T47D (cell line): ENCODE data around the gene MC2R.
"Not testable (repeated sequence)": the region's sequence is repeated elsewhere in the genome, so short reads cannot be mapped to it uniquely, and the experiment has no call there.

Experiments used
- DNase-seq, 2 experiments: peaks; one replicate each; pipeline versions ENCODE4 v3.0.0 to v3.0.0-alpha.2; 2011 to 2012; ENCODE audit warnings: low read depth in 1 of 2, low spot score in 1 of 2
- JUND ChIP-seq: IDR thresholded peaks from 2 replicates; pipeline ENCODE4 v1.6.1; 2012; ENCODE audit warnings: low read depth
- in situ Hi-C: cut with HindIII; loops from 2 replicates; pipeline ENCODE4 v1.10.0; 2016; ENCODE audit warnings: low sequenced_read_pairs, low pct_unique_long_range_greater_than_20kb

The MC2R gene

DNA sequence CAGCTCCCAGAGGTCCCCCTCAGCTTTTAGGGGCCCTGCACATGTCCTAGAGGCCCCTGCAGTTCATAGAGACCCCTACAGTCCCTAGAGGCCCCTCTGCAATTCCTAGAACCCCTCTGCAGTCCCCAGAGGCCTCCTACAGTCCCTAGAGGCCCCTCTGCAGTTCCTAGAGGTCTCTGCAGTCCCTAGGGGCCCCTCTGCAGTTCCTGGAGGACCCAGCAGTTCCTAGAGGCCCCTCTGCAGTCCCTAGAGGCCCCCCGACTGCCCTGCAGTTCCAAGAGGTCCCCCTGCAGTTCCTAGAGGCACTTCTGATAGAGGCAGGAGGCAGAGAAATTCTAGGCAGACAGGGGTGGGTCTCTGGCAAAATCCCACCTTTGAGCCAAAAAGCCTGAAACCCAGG is 35.4 kb downstream of the MC2R start:
- no peak for TF ChIP-seq JUND
- DNase-seq = no peak
- in situ Hi-C loops = no loop called here

DNA sequence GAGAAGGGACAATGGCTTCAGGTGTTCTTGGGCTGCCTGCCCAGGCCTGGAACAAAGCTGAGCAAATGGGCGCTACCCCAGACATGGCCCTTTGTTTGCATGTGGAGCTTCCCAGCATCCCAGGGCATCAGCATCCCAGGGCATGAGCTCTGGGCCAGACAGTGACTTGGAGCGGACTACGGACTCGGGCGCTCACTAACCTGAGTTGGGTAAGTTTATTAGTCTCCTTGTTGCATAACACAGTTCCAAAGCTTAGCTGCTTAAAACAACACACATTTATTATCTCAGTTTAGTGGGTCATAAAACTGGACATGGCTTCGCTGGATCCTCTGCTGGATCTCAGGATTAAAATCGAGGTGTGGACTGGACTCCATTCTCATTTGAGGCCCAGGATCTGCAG is 35.8 kb downstream of the MC2R start:
- no peak for TF ChIP-seq JUND
- DNase-seq = no peak
- in situ Hi-C loops = no loop called here

DNA sequence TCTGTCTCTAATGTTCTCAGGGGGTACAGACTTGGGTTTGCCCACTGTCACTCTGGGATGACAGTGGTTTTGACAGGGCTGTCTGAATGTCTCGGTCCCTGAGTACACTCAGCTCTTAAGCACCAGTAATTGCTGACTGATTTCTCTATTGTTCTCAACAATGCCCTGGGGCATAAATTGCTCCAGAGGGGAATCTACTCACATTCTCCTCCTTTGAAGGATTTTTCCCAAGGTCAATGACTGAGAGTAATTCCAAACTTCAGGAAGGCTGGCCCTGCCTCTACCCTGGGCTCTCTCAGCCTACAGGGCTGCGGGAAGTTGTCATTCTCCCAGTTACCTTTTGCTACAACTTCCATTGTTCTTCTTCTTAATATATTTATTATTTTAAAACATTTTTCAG is 36.5 kb downstream of the MC2R start:
- in situ Hi-C loops = no loop called here
- DNase-seq = no peak
- TF ChIP-seq JUND = no peak

- no peak for TF ChIP-seq JUND
- in situ Hi-C loops = no loop called here
- DNase-seq = no peak
These were observed 38.2 kb downstream of the MC2R start for GRCh38 chr18:13877157-13877556.

DNA sequence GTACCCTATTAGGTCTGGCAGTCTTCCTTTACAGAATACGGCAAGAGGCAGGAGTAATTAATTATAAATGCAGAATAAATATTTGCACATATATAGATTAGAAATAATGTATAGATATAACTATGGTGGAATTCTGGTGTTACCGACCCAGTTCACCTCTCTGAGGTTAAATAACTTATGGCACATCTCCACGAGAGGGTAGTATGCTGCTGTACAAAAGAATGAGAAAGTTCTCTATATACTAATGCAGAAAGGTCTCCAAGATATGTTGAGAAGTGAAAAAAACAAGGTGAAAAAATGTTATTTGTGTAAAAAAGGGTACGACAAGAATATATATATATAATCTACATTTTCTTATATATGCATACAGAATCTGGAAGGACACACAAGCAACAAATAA is 40.8 kb downstream of the MC2R start:
- in situ Hi-C loops = no loop called here
- DNase-seq = peak in 1 of 2 experiments; percentile 6
- no peak for TF ChIP-seq JUND

DNA sequence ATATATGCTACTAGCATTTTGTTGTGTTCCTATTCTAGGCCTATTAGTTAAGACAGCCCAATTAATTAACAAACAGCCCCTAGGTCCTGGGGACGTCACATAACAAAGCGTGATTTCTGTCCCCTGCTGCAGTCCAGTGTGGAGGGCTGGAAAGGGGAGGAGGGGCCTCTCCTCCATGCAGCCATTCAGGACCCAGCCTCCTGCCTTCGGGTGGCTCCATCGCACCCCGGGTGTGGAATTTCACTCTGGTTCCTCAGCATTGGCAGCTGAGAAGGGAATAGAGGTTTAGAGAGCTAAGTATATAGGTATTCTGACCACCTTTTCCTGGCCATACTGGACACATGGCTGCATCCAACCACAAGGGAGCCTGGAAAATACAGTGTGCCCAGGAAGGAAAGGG is 42.4 kb downstream of the MC2R start:
- TF ChIP-seq JUND = no peak
- DNase-seq = no peak
- in situ Hi-C loops = no loop called here

- in situ Hi-C loops = no loop called here
- TF ChIP-seq JUND = no peak
- DNase-seq = no peak
These were observed 43.0 kb downstream of the MC2R start for GRCh38 chr18:13872373-13872772.

DNA sequence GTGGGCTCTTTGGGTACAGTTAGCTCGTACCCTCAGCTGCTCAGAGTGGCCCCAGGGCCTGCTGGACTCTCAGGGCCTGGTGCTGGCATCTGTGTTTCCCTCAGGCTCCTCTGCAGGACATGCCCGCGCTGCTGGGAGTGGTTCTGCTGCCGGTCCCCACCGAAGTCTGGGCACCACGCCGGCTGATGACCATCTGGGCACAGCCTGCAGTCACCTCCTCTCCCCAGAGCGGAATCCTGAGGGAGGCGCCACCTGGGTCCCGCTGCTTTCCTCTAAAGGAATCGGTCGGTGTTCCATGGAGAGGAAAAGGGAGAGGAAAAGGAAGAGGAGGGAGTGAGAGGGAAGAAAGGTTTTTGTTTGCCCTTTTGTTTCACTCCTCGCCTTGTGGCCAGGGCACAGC is 43.6 kb downstream of the MC2R start:
- in situ Hi-C loops = no loop called here
- DNase-seq = no peak
- TF ChIP-seq JUND = no peak

- TF ChIP-seq JUND = no peak
- in situ Hi-C loops = no loop called here
- peak in 1 of 2 experiments; percentile 4 for DNase-seq
These were observed 46.6 kb downstream of the MC2R start for GRCh38 chr18:13868501-13869271.

GRCh38 chr18:13862898-13863297 is 52.4 kb downstream of the MC2R start:
- in situ Hi-C loops = not testable (repeated sequence)
- peak in 1 of 2 experiments; percentile 28 for DNase-seq

- no peak for TF ChIP-seq JUND
- in situ Hi-C loops = no loop called here
- DNase-seq = no peak
These were observed 65.5 kb downstream of the MC2R start for GRCh38 chr18:13849791-13850190.

GRCh38 chr18:13836559-13836958 is 78.8 kb downstream of the MC2R start:
- DNase-seq = no peak
- TF ChIP-seq JUND = no peak
- in situ Hi-C loops = no loop called here

- no peak for TF ChIP-seq JUND
- in situ Hi-C loops = no loop called here
- no peak for DNase-seq
These were observed 80.1 kb downstream of the MC2R start for GRCh38 chr18:13835202-13835601.

DNA sequence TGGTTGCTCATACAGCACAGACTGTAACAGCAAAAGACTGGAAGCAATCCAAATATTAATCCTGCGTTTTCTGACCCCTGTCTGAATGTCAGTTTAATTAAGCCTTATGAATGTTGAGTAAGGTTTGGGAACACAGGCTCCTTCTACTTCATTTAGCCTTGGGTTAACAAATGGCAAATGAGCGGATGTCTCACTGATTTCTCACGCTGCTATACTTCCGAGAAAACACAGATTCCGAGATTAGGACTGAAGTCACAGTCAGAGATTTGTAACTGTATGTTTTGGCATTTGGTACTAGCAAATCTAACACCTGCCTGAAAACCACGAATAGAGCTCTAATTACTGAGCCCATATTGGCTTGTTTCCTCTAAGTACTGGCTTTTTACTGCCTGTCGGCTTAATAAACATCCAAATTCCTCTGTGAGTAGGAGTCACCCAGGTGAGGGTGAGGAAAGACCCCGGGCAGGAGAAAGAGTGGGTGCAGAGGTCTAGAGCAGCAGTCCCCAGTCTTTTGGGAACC is 80.8 kb downstream of the MC2R start:
- no peak for TF ChIP-seq JUND
- DNase-seq = peak in 1 of 2 experiments; percentile 43
- in situ Hi-C loops = no loop called here
